H1 (cell line): ENCODE data around the gene ZNF414. TPM values are rescaled to one million over a fixed set of nuclear protein-coding genes. Genes with fewer than 3 reads are reported as not detected.

Source experiments
- ATF2 ChIP-seq: IDR thresholded peaks from 2 replicates; pipeline ENCODE4 v1.6.1; 2012; ENCODE audit warnings: low read length, inconsistent platforms
- CBX5 ChIP-seq: fragments of 300-800, 300-1000 bp; sonication (generic); IDR thresholded peaks from 2 replicates; pipeline ENCODE4 v1.7.1; 2016; ENCODE audit warnings: antibody characterized with exemption, low read length, low read depth
- CBX8 ChIP-seq: fragments of 300-800, 300-1000 bp; sonication (generic); IDR thresholded peaks from 2 replicates; pipeline ENCODE4 v1.7.1; 2016; ENCODE audit warnings: low read depth, low read length, borderline replicate concordance
- CTCF ChIP-seq, 3 experiments: IDR thresholded peaks; 1 replicate in 2 of 3; 2 replicates in 1 of 3; pipeline versions ENCODE4 v1.5.1 to v1.6.1; 2011; ENCODE audit warnings: low read length in 3 of 3, mild to moderate bottlenecking in 3 of 3, inconsistent platforms in 2 of 3, low read depth in 1 of 3, moderate library complexity in 1 of 3; ENCODE audit not compliant: insufficient read depth in 1 of 3; ENCODE audit errors: control extremely low read depth in 1 of 3
- EGR1 ChIP-seq: IDR thresholded peaks from 2 replicates; pipeline ENCODE4 v1.6.1; 2011; ENCODE audit warnings: low read depth, low read length, borderline replicate concordance
- EP300 ChIP-seq, 2 experiments: IDR thresholded peaks; 1 replicate in 1 of 2; 2 replicates in 1 of 2; pipeline ENCODE4 v1.6.1; 2011 to 2012; ENCODE audit warnings: low read depth in 2 of 2, low read length in 2 of 2, mild to moderate bottlenecking in 2 of 2, borderline replicate concordance in 1 of 2, inconsistent platforms in 1 of 2, moderate library complexity in 1 of 2
- EZH2 ChIP-seq: fragments of 200-600 bp; sonication (generic); IDR thresholded peaks from 2 replicates; pipeline ENCODE4 v1.7.1; 2012; ENCODE audit warnings: low read depth, mild to moderate bottlenecking, moderate library complexity, low read length, inconsistent platforms; ENCODE audit not compliant: severe bottlenecking
- HDAC2 ChIP-seq, 2 experiments: fragments of 300-600 bp in 1 of 2; sonication (generic) in 1 of 2; IDR thresholded peaks; 2 replicates each; pipeline ENCODE4 v1.6.1; 2011 to 2012; ENCODE audit warnings: low read depth in 2 of 2, low read length in 2 of 2, mild to moderate bottlenecking in 2 of 2, moderate library complexity in 2 of 2, borderline replicate concordance in 1 of 2, inconsistent platforms in 1 of 2
- JUND ChIP-seq: IDR thresholded peaks from 2 replicates; pipeline ENCODE4 v1.6.1; 2011; ENCODE audit warnings: mild to moderate bottlenecking, improper control_type of control experiment, low read length
- KDM1A ChIP-seq: fragments of 200-600, 300-600 bp; sonication (generic); IDR thresholded peaks from 2 replicates; pipeline ENCODE4 v1.7.1; 2016; ENCODE audit warnings: mild to moderate bottlenecking, low read length, borderline replicate concordance
- KDM5A ChIP-seq: fragments of 200-600 bp; IDR thresholded peaks from 2 replicates; pipeline ENCODE4 v1.7.1; 2012; ENCODE audit warnings: mild to moderate bottlenecking, low read length, inconsistent platforms, mixed read lengths
- MAX ChIP-seq: IDR thresholded peaks from 2 replicates; pipeline ENCODE4 v1.6.1; 2012; ENCODE audit warnings: inconsistent platforms
- POLR2AphosphoS5 ChIP-seq: IDR thresholded peaks from 2 replicates; pipeline ENCODE4 v1.6.1; 2011; ENCODE audit warnings: low read depth, low read length
- SAP30 ChIP-seq: fragments of 300-600 bp; sonication (generic); IDR thresholded peaks from 2 replicates; pipeline ENCODE4 v1.7.1; 2012; ENCODE audit warnings: low read length, moderate library complexity, mild to moderate bottlenecking, inconsistent platforms; ENCODE audit not compliant: insufficient read depth, insufficient replicate concordance
- SIRT6 ChIP-seq: IDR thresholded peaks from one replicate; pipeline ENCODE4 v1.7.1; 2012; ENCODE audit warnings: low read length, inconsistent platforms
- SP2 ChIP-seq: IDR thresholded peaks from 2 replicates; pipeline ENCODE4 v1.6.1; 2012; ENCODE audit warnings: mild to moderate bottlenecking, low read length, inconsistent platforms
- SP4 ChIP-seq: IDR thresholded peaks from 2 replicates; pipeline ENCODE4 v1.6.1; 2012; ENCODE audit warnings: low read length, inconsistent platforms
- TAF1 ChIP-seq: IDR thresholded peaks from 2 replicates; pipeline ENCODE4 v1.6.1; 2011; ENCODE audit warnings: mild to moderate bottlenecking, low read depth, low read length
- TAF7 ChIP-seq: optimal IDR thresholded peaks from 2 replicates; pipeline ENCODE3; 2011; ENCODE audit warnings: low read depth, mild to moderate bottlenecking, inconsistent platforms, low read length, moderate library complexity, borderline replicate concordance
- YY1 ChIP-seq: IDR thresholded peaks from 2 replicates; pipeline ENCODE4 v1.6.1; 2011; ENCODE audit warnings: low read depth, mild to moderate bottlenecking, low read length
- ZNF274 ChIP-seq: IDR thresholded peaks from 2 replicates; pipeline ENCODE4 v1.7.0; 2012; ENCODE audit warnings: low read length, borderline replicate concordance; ENCODE audit errors: extremely low read depth
- polyA plus RNA-seq, 7 experiments: library from polyadenylated mRNA; depleted of rRNA in 3 of 7; stranded (reverse) in 5 of 7; unstranded in 2 of 7; fragments of >200 nt in 5 of 7; fragments of 200-250 nt in 2 of 7; gene quantifications; 1 replicate in 5 of 7; 2 replicates in 1 of 7; 4 replicates in 1 of 7; pipeline versions ENCODE4 v1.2.1 to v1.2.3, GENCODE V29; 2011 to 2013; ENCODE audit warnings: missing spikeins in 2 of 7, mixed read lengths in 2 of 7
- total RNA-seq: library from RNA; stranded (reverse); fragmentation: NEBNext Ultra II Directional; extraction: Animal tissue kit (Norgen Biotek cat#: 25700); gene quantifications from 2 replicates; pipeline ENCODE4 v1.2.1, GENCODE V29; 2021

The ZNF414 gene
- total and polyA plus RNA-seq, 2 of the 8 experiments (the other 6 are each of a cell fraction or from before 2014, with no cell fraction given) = 9.7 to 26.8 TPM

GRCh38 chr19:8491574-8491973 is 22.4 kb downstream of the ZNF414 start (continued):
- TF ChIP-seq EP300 (IDR thresholded peaks at IDR 0.05; ENCODE audit: borderline replicate concordance in 1 of 2, low read depth in 2 of 2, low read length in 2 of 2) (no peak), KDM5A (no peak), EGR1 (no peak), ATF2 (no peak), SIRT6 (no peak), JUND (no peak), CTCF (IDR thresholded peaks at IDR 0.05; ENCODE audit: control extremely low read depth in 1 of 3, insufficient read depth in 1 of 3, low read depth in 1 of 3, low read length in 3 of 3) (peak; percentile 4 to 43 (median 11); a peak in 2 of 4 replicates), CBX5 (no peak), MAX (peak; percentile 72), EZH2 (no peak), TAF1 (no peak), ZNF274 (no peak), YY1 (no peak), SAP30 (no peak), CBX8 (no peak), KDM1A (peak; percentile 61; the same call in 1 of the 2 replicates), HDAC2 (IDR thresholded peaks at IDR 0.05; ENCODE audit: borderline replicate concordance in 1 of 2, low read depth in 2 of 2, low read length in 2 of 2) (0 out of 4 replicates have a peak, but pooled peaks of 1 of the 2 experiments have one; percentile 33), SP4 (no peak), POLR2AphosphoS5 (no peak), SP2 (no peak), TAF7 (no peak)
